GM12801 (cell line): ENCODE results near the gene ILF2.

Source experiments
- TF ChIP-seq, protein P1 (sequence below): IDR thresholded peaks from one replicate; pipeline ENCODE4 v1.5.1; 2011; ENCODE audit warnings: control low read depth; ENCODE audit not compliant: insufficient read length; ENCODE audit errors: extremely low read depth

The ILF2 gene

DNA sequence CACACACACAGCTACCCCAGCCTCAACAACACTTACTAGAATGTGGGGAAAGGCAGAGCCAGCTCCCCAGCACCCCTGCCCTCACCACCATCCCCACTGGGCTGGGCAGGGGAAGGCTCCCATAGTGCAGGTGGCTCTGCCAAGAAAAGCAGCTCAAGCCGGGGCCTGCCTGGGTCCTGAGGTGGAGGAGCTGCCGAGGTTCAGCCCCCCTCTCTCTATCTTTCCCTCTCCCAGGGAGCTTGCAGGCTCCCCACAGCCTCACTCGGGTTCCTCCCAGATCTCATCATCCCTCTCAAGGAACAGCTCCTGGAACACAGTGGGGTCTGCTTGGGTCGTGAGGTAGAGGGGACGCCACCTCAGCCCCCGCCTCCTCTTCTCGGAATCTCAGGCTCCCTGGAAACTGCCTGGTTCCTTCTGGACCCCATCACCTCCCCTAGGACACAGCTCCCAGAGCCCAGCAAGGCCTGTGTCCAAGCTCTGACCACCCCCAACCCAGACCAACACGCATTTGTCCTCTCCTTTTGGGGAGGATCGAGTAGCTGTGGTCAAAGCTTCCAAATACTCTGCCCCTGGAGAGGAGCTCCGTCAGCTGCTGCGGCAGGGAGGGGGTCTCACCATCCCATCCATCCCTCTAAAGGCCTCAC lies 58.6 kb downstream of the ILF2 start:
- TF ChIP-seq, protein P1, sequence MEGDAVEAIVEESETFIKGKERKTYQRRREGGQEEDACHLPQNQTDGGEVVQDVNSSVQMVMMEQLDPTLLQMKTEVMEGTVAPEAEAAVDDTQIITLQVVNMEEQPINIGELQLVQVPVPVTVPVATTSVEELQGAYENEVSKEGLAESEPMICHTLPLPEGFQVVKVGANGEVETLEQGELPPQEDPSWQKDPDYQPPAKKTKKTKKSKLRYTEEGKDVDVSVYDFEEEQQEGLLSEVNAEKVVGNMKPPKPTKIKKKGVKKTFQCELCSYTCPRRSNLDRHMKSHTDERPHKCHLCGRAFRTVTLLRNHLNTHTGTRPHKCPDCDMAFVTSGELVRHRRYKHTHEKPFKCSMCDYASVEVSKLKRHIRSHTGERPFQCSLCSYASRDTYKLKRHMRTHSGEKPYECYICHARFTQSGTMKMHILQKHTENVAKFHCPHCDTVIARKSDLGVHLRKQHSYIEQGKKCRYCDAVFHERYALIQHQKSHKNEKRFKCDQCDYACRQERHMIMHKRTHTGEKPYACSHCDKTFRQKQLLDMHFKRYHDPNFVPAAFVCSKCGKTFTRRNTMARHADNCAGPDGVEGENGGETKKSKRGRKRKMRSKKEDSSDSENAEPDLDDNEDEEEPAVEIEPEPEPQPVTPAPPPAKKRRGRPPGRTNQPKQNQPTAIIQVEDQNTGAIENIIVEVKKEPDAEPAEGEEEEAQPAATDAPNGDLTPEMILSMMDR: no peak
